Eye (tissue), 1 donor: ENCODE data around the gene NUDT22.
"Not testable (repeated sequence)": the region's sequence is repeated elsewhere in the genome, so short reads cannot be mapped to it uniquely, and the experiment has no call there.

Experiments
- DNase-seq: peaks from one replicate; pipeline ENCODE4 v3.0.0-alpha.2; 2015

NUDT22 gene

GRCh38 chr11:64245401-64245796 lies 19.3 kb downstream of the NUDT22 start:
- no peak for DNase-seq

DNA sequence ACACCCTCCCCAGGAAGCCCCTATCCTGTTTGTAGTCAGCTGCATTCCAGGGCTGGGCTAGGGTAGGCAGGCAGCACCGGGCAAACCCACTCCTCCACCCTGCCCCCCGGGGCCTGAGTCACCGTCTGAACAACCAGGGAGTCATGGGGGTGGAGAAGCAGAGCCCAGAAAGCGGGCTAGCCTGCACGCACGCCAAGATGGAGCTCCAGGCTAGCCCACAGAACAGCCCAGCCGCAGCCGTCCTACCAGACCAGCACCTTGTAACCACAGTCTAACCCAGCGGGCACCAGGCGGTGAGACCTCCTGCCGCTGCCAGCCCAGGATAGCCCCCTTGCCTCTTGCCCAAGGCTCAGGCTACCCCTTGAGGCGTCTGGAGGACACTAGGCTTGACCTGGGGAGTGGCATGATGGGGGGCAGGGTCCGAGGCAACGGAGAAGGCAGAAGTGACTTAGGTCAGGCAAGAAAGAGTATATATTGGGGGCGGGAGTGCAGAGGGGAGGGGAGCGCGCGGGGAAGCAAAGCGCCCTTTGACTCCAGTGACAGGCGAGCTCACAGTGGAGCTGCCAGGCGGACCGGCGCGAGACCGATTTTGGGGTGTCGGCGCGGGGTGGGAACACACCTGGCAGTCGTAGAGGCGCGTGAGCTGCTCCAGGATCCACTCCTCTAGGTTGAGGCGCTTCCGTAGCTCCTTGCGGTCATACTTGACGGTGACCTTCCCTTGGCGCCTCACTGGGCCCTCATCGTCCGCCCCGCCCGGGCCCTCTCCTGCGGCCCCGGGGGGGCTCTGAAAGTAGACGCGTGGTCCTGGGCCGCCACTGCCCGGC lies 19.9 kb downstream of the NUDT22 start:
- DNase-seq, result peak; percentile 71

DNA sequence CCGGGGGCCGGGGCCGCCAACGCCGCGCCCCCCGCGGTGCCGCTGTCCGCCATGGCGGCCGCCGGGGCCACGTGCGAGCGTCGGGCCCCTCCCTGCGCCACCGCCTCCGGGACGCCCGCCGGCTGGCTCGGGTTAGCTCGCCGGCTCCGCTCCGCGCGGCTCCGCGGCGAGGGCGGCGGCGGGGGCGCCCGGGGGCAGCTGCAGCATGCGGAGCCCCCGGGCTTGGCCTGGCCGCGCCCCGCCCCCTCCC lies 20.5 kb downstream of the NUDT22 start:
- DNase-seq, result not testable (repeated sequence)

- peak; percentile 94 for DNase-seq
These were observed 21.0 kb downstream of the NUDT22 start, which contains the start of gene PPP1R14B for GRCh38 chr11:64246871-64247728. TSS of gene PPP1R14B (minus strand) at chr11:64246943. CDS start at chr11:64246673, 270 bp downstream.

DNA sequence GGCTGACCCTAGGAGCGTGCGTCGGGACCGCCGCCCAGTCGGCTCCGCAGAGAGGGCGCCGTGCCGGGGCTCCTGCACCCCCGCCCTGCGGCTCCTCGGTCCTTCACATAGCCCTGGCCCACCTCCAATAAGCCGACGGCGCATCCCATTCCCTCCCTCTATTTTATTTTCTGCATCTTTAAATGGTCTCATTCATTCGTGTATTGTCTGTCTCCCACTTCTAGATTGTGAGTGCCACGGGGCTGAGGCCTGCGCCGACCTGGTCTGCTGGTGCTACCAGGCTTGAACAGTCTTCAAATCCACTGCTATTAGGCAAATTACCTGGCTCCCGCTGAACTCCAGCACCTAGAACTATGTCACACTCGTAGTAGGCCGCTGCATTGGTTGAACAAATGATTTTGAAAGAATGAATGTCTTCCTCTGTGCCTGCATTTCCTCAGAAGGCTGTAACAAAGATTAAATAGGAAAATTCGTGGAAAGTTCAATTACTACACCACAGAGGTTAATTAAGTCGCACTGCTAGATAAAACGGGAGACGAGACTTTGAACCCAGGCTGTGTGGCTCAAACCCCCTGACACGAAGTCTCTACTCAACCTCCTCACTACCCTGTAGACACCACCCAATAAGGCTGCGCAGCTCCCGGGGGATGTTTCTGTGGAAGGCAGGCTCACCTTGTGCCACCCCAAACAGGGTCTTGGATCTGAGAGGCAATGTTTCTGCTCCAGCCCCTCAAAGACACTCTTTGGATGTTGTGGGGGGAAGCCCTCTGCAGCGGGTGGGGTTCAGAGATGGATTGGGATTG lies 21.9 kb downstream of the NUDT22 start:
- peak; percentile 39 for DNase-seq

GRCh38 chr11:64248578-64248977 lies 22.5 kb downstream of the NUDT22 start:
- no peak for DNase-seq

- DNase-seq, result no peak
These were observed 23.0 kb downstream of the NUDT22 start for GRCh38 chr11:64249038-64249437.

DNA sequence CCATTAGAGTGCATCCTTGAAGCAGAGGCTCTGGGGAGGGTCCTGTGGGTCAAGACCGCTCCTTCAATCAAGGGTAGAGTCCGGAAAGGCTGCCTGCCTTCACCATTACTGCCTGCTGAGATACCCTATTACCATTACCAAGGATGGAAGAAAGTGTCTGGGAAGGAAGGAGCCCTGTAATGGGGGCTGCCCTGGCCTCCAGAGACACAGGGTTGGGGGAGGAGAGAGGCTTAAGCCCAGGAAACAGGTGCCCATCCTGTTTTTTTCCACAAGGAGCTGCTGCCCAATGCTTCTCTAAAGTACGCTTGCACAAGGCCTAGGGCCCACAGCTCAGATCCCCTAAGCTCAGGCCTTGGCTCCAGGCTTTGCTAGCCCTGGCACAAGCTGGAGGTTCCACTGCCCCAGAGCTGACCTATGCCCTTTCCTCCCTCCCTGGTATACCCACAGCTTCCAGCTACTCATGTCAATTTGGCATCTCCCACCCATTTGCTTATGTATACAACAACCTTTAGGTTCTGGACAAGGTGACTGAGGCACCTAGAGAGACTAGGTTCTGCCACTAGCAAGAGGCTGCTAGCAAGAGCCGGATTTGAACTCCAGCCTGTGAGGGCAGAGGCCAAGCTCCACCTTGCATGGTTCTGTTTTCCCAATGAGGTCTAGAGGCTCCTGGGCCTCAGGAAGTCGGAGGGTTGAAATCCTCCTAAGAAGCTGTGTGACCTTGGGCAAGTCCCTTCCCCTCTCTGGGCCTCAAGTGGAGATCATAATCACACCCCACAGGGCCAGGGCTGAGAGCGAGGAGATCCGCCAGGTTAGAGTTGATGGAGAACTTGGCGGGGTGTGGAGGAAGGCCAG lies 23.7 kb downstream of the NUDT22 start:
- peak; percentile 19 for DNase-seq

DNA sequence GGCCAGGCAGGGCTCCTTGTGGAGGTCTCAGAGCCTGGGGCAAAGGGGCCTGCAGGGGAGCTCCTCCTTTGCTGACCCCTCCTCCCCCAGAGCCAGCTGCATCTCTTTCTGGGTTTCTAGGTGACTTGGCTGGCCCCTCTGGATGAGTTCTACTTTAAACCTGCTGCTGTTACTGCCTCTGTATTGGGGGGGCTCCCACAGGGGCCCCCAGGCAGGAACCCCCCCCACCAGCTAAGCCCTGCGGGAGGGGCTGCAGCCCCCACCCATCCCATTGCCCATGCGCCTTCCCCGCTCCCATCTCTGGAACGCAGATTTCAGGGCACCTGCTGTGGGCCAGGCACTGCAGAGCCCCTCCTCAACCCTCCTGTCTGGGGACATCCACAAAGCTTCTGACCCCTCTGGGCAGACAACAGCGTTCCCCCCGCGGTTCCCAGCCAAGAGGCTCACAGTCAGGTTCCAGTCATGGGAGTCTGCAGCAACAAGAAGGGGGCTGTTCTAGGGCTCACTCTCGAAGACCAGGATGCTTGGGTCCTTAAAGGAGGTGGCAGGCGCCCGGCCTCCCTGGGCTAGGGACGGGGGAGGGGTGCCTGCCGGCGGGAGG lies 24.4 kb downstream of the NUDT22 start:
- DNase-seq, result peak; percentile 24

- DNase-seq, result peak; percentile 78
These were observed 25.1 kb downstream of the NUDT22 start, which contains the start of gene PLCB3 for GRCh38 chr11:64251016-64251752. TSS of gene PLCB3 (plus strand) at chr11:64251530. CDS start at chr11:64251650, 120 bp downstream.

- DNase-seq, result peak; percentile 55
These were observed 25.6 kb downstream of the NUDT22 start for GRCh38 chr11:64251753-64252002.

- DNase-seq, result no peak
These were observed 26.2 kb downstream of the NUDT22 start for GRCh38 chr11:64252003-64252872.

DNA sequence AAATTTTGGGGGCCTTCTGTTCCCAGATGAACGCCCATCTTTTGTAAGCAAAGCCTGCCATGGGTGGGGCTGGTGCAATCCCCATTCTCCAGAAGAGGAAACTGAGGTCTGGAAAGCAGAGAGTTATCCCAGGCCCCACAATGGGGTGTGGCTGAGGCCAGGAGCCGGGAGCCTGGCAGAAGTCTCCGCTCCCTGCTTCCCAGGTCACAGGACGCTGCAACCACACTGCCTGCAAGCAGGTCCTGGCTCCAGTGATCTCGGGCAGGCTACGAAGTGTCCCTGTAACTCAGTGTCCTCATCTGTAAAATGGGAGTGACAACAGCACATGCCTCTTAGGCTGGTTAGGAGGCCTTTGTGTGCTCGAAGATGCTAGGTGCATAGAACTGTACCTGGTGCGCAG lies 27.0 kb downstream of the NUDT22 start:
- no peak for DNase-seq

GRCh38 chr11:64253481-64253880 lies 27.4 kb downstream of the NUDT22 start:
- no peak for DNase-seq

GRCh38 chr11:64254326-64254725 lies 28.3 kb downstream of the NUDT22 start:
- no peak for DNase-seq

DNA sequence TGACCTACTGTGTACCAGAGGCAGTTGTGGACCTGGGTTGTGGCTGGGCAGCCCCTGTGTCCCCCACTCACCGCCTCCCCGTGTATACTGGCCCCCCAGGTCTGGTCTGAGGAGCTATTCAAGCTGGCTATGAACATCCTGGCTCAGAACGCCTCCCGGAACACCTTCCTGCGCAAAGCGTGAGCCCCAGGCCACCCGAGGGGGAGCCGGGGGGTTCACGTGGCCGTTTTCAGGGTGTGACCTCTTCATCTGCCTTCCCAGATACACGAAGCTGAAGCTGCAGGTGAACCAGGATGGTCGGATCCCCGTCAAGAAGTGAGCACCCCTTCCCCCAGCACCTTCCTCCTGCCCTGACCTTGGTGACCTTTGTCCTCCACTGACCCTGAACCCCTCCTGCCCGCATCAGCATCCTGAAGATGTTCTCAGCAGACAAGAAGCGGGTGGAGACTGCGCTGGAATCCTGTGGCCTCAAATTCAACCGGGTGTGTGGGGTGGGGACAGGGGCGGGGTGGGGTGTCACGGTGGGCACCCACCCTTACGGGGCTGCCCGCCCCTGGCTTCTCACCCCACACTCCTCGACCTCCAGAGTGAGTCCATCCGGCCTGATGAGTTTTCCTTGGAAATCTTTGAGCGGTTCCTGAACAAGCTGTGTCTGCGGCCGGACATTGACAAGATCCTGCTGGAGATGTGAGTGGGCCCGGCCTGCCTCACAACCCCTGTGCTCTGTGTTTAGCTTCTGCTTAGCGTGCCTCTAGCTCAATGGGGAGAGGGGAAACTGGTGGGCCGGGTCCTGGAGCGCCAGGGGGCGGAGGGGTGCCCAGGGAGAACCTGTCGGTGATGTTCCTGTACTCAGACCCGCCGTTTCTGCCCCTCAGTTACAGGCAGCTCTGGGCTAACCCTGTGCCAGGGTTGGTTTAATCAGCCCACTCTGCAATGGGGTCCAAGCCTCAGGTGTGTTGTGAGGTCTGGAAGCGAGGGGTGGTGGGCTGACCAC lies 29.4 kb downstream of the NUDT22 start:
- DNase-seq, result no peak

- no peak for DNase-seq
These were observed 30.2 kb downstream of the NUDT22 start for GRCh38 chr11:64256300-64256699.

GRCh38 chr11:64258356-64258755 lies 32.3 kb downstream of the NUDT22 start:
- DNase-seq, result no peak

DNA sequence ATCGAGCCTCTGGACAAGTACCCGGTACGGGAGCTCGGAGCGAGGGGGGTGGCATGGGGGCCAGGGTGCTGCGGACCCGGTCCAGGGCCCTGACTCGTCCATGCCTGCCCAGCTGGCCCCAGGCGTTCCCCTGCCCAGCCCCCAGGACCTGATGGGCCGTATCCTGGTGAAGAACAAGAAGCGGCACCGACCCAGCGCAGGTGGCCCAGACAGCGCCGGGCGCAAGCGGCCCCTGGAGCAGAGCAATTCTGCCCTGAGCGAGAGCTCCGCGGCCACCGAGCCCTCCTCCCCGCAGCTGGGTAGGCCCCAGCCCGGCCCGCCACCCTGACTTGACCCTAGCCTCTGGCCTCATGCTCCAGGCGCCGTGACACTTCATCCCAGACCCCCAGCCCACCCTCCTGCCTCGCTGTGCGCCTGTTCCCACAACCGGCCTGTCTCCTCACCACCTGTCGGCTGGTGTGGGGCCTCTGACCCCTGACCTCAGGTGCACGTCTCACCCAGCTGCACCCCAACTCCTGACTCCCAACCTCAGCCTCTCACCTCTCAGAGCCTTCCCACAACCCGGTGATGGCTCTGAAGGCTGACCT lies 33.0 kb downstream of the NUDT22 start:
- DNase-seq, result no peak
